ENCODE measurements around the gene INPP5B. TPM values are rescaled to one million over a fixed set of nuclear protein-coding genes. Genes with fewer than 3 reads are reported as not detected.
A peak's percentile ranks its signal among the peaks of the same experiment; 100 is the strongest.

The INPP5B gene
- total and polyA plus RNA-seq, 2 experiments from 2014 or later = 6.9 to 29.1 TPM

DNA sequence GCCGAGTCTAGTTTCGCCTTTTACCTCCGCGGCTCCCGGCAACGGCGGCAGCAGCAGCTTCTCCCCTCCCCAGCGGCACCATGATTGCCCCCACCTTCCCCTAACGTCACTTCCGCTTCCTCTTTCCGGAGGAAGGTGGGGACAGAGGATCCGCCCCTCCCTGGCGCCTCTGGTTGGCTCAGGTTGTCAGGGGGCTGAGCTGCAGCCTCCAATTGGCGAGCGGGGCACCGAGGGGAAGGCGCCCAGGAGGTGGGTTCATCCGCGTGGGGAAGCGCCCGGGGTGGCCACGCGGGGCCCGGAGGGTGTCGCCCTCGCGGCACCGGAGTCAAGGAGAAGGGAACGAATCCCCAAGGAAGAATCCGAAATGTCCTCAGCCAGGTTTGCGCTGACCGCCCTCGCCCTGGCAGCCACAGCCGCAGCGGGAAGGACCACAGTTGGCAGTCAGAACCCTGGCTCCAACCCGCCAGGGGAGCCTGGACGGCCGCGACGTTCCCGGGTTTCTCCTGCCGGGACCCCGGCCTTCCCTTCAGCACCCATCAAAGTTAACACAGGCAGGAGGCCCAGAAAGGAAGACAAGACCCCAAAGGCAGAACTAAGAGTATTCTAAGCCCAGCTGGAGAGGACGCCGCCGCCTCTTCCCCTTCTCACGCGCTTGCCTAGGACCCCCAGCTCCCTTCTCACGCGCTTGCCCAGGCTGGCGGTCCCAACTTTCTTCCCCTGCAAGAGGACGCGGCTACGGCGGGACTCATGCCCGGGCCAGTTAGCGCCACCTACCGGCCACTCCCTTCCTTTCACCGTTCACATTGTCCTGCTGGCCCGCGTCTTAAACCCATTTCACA, 87.1 kb downstream of the INPP5B start, which contains the start of gene MTF1 (continued):
- no peak for TF ChIP-seq ZNF462 (CRISPR knock-in tag; IDR thresholded peaks at IDR 0.05)
- TF ChIP-seq, protein P1, sequence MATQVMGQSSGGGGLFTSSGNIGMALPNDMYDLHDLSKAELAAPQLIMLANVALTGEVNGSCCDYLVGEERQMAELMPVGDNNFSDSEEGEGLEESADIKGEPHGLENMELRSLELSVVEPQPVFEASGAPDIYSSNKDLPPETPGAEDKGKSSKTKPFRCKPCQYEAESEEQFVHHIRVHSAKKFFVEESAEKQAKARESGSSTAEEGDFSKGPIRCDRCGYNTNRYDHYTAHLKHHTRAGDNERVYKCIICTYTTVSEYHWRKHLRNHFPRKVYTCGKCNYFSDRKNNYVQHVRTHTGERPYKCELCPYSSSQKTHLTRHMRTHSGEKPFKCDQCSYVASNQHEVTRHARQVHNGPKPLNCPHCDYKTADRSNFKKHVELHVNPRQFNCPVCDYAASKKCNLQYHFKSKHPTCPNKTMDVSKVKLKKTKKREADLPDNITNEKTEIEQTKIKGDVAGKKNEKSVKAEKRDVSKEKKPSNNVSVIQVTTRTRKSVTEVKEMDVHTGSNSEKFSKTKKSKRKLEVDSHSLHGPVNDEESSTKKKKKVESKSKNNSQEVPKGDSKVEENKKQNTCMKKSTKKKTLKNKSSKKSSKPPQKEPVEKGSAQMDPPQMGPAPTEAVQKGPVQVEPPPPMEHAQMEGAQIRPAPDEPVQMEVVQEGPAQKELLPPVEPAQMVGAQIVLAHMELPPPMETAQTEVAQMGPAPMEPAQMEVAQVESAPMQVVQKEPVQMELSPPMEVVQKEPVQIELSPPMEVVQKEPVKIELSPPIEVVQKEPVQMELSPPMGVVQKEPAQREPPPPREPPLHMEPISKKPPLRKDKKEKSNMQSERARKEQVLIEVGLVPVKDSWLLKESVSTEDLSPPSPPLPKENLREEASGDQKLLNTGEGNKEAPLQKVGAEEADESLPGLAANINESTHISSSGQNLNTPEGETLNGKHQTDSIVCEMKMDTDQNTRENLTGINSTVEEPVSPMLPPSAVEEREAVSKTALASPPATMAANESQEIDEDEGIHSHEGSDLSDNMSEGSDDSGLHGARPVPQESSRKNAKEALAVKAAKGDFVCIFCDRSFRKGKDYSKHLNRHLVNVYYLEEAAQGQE (IDR thresholded peaks at IDR 0.05; ENCODE audit: unreplicated experiment) = no peak

GRCh38 chr1:37858931-37859506, 87.8 kb downstream of the INPP5B start:
- peaks cover 6% of the 10 kb centered on the region for H3K27me3 Mint-ChIP-seq (ENCODE audit: insufficient read depth, low read depth, poor library complexity)
- H4K20me1 ChIP-seq (replicated peaks; ENCODE audit: insufficient read depth) = peaks cover 9% of the 10 kb centered on the region
- no peaks in the 10 kb centered on the region; the same call in 2 of the 3 replicates for H3K9me3 Mint-ChIP-seq
- H3K4me1 ChIP-seq (ENCODE audit: insufficient read depth) = peaks cover 9% of the 10 kb centered on the region
- peak; percentile 30 for ATAC-seq
- H3K27ac Mint-ChIP-seq = peak overlapping the region; percentile 82
- H3F3A ChIP-seq (replicated peaks; ENCODE audit: low read depth) = no peaks in the 10 kb centered on the region
- peaks cover 12% of the 10 kb centered on the region for H3K36me3 ChIP-seq (ENCODE audit: insufficient read depth)
- peak overlapping the region; percentile 97 for H3K4me3 Mint-ChIP-seq
- H3K27me3 ChIP-seq (ENCODE audit: insufficient read depth) = no peaks in the 10 kb centered on the region
- H3K4me1 Mint-ChIP-seq = 0 out of 3 replicates have a peak, but pooled peaks cover 4% of the 10 kb centered on the region
- no peaks in the 10 kb centered on the region for H3K9me2 ChIP-seq (ENCODE audit: insufficient read depth)
- H3K79me2 ChIP-seq (replicated peaks; ENCODE audit: insufficient read depth) = peaks cover 34% of the 10 kb centered on the region
- H3K4me3 ChIP-seq = peak overlapping the region; percentile 98
- peaks cover 22% of the 10 kb centered on the region; the same call in 2 of the 3 replicates for H3K36me3 Mint-ChIP-seq (ENCODE audit: low read depth)
- DNase-seq (ENCODE audit: low spot score) = no peak
- peak overlapping the region; percentile 99 for H3K4me2 ChIP-seq
- peak overlapping the region; percentile 94 for H2AFZ ChIP-seq
- no peak overlapping the region for H3K27ac ChIP-seq (ENCODE audit: low read depth)
- no peak for TF ChIP-seq EZH2phosphoT487 (IDR thresholded peaks at IDR 0.05; ENCODE audit: unreplicated experiment)
